GM19238 (cell line): ENCODE data around the gene MYH7.
"Not testable (repeated sequence)": the region's sequence is repeated elsewhere in the genome, so short reads cannot be mapped to it uniquely, and the experiment has no call there.

Experiments
- DNase-seq: peaks from one replicate; pipeline ENCODE4 v3.0.0; 2011; ENCODE audit warnings: low spot score; ENCODE audit not compliant: insufficient read length

Gene MYH7

DNA sequence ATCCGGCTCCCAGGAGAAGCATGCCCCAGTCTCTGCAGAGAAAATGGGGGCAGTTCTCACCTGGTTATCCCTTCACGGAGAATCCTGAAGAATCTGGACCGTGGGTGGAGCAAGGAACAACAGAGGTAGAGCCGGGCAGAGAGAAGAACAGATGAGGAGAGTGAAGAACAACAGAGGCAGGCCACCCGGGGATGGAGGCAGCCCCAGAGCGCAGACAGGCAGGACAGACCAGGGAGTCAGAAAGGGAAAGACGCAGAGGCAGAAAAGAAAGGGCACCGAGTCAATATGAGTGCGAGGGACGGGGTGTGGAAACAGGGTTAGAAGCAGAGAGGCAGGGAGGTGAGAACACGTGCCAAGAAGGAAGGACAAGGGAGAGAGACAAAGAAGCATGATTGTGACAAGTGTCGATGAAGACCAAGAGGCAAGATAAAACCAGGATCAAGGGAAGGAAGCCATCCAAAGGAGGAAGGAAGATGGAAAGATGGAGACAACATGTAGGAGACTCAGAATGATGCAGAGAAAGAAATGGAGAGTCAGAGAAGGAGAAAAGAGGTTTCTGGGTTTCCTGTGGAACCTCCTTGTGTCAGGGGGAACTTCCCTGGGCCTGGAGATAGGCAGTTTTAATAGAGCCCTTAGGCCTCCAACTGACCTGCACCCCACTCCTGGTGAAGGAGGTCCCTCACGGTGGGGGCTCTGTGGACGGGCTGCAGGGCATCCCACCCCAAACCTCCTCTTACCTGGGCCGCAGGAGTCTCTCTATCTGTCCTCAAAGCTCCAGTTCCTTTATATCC is 27.7 kb downstream of the MYH7 start, which contains the start of gene MYH6:
MYH6 (minus strand) TSS at position 758 of the 791 bp plus-strand sequence. CDS start 1,050 bp downstream, outside the sequence.
- no peak for DNase-seq

DNA sequence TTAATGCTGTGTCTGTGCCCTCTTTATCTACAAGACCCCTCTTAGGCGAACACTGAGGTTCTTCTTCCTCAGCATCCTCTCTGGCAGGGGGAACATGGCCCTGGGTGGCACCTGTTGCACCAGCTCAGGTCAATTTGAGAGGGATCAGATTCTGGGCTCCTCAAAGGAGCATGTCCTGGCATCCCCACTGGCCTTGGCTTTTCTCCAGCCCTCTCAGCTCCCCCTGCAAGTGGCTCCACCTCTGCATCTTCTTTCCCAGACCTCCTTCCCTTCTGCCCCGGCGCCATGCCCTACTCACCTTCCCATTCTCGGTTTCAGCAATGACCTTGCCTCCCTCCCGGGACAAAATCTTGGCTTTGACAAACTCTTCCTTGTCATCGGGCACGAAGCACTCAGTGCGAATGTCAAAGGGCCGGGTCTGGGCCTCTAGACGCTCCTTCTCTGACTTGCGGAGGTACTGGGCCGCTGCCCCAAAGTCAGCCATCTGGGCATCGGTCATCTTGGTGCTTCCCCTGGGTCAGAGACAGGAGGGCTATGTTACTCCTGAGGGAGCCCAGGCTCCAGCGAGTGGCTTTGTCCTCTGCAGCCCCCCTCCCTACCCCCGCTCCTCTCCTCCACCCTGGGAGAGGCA is 28.6 kb downstream of the MYH7 start:
- no peak for DNase-seq

DNA sequence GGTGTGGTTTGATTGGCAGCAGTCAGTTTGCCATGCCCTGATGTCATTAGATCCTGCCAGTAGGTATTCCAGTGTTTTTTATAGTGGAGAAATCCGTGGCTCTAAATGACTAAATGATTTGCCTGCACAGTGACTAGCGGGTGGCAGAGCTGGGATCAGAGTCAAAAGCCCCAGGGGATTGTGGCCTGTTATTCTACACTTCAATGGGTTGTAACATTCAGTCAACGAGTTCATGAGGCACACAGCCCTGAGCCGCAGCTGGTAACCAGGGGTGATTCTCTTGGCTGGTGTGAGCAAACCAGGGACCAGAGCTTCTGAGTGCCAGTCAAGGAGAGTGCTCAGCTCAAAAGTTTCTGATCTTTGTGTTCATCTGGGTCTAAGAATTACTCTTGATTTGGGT is 29.2 kb downstream of the MYH7 start:
- DNase-seq: no peak

DNA sequence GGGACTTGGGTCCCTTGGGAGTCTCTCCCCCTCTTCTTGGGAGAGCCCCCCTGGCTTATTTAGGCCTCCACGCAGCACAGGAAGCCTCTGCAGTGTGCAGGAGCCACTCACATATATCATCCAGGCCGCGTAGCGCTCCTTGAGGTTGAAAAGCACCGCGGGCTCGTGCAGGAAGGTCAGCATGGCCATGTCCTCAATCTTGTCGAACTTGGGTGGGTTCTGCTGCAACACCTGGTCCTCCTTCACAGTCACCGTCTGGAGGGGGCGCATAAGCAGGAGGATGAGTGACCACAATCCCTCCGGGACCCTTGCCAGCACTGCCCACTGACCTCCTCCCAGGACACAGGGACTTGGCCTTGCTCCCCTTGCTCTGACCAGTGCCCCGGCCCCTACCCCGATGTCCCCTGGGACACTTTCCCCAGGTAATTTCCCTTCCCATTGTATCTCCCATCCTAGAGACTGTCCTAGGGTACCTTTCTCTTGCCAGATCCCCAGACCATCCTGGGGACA is 29.9 kb downstream of the MYH7 start:
- DNase-seq: no peak

DNA sequence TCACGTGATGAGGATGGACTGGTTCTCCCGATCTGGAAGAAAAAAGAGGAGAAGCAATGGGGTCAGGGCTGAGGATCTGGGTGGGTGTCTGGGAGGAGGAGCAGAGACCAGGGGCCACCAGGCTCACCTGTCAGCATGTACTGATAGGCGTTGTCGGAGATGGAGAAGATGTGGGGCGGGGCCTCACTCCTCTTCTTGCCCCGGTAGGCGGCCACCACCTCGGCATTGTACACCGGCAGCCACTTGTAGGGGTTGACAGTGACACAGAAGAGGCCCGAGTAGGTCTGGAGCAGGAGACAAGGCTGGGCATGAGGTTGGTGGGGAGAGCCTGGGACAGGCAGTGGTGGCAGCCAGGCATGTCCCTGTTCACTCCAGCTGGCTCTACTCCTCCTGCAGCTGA is 30.4 kb downstream of the MYH7 start:
- no peak for DNase-seq

DNA sequence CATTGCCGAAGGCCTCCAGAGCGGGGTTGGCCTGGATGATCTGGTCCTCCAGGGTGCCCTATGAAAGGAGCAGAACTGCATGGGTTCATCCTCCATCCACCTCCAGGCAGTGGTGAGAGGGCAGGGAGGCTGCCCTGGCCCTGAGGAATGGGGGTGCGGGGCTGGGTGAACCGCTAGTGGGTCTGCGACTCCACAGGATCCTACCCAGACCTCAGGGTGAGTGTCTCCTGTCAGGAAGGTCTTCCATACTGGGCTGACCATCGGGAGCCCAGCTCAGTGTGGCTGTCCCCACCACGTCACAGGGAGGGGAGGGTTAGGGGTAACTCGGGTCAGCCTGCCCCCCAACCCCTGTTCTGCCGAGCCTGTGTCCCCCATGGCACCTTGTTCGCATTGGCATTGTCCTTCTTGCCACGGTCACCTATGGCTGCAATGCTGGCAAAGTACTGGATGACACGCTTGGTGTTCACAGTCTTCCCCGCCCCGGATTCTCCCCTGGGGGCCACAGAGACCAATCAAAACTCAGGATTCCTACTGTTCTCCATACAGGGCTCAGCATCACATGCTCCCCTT is 31.0 kb downstream of the MYH7 start:
- DNase-seq: no peak

DNA sequence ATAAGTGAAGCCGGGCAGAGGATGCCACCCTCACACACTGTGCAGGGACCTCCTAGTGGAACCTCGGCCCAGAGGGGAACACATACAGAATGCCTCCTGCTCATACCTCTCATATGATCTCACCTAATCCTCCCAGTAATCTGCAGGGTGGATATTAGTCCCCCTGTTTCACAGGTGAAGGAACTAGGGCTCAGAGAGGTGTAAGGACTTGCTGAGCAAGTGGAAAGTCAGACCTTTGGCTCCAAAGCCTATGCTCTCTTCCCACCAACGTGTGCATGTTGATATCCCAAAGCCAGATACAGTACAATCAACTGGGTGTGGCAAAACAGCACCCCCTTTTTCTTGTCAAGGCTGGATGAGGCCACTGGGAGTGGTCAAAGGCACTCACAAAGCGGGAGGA is 31.6 kb downstream of the MYH7 start:
- no peak for DNase-seq

DNA sequence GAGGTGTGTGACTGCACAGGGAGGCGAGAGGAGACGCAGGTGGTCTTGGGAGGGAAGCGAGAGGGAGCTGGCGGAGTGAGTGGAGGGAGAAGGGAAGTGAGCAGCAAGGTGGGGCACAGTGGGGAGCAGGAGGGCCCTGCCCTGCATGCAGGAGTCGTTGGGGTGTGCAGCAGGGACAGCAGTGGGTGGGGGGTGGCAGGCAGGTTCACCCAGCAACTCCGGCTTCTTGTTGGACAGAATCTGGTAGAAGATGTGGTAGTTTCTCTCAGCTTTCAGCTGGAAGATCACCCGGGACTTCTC is 32.4 kb downstream of the MYH7 start:
- no peak for DNase-seq

DNA sequence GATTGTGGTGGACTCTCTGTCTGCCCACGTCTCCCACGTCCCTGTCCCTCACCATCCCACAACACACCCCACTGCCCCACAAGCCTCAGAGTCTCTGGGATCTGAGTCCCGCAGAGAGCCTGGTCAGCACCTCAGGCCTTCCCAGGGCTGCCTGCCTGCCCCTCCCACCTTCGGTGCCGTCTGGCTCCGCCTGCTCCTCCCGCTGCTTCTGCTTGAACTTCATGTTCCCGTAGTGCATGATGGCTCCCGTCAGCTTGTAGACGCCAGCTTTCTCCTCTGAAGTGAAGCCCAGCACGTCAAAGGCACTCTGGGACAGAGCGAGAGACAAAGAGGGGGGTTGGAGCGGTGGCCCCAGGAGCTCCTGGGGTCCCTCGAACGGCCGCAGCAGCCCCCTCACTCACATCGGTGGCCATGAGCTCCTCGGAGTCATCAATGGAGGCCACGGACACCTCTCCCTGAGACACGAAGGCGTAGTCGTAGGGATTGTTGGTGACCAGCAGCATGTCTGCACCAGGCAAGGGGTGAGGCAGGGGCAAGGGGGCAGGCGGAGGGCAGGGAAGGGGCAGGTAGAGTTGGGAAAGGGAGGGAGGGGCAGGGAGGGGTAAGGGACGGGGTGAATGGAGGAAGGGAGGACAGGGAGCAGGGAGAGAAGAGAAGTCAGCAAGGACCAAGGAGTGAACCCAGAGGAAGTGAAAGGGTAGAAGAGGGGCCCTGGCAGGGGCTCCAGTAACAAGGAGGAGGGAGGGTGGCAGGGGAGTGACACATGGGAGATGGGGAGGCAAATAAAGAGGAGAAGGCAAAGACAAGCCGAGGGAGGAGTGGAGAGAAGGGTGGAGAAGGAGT is 32.9 kb downstream of the MYH7 start:
- DNase-seq: no peak

DNA sequence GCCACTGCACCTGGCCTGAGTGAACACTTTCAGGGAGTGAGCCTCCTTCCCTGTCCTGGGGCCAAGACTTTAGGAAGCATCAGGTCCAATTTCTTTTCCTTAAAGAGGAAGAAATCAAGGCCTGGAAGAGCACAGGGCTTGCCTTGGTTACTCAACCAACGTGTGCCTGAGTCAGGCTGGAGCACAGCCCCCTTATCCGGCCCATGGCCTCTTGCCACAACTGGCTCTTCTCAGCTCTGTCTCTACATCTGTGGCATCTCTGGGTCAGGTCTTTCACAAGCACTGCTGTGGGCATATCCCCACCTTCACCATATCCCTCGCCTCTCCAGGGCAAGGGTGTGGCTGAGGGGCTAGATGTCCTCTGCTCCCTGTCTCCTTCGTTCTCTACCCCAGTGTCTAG is 34.2 kb downstream of the MYH7 start:
- no peak for DNase-seq

DNA sequence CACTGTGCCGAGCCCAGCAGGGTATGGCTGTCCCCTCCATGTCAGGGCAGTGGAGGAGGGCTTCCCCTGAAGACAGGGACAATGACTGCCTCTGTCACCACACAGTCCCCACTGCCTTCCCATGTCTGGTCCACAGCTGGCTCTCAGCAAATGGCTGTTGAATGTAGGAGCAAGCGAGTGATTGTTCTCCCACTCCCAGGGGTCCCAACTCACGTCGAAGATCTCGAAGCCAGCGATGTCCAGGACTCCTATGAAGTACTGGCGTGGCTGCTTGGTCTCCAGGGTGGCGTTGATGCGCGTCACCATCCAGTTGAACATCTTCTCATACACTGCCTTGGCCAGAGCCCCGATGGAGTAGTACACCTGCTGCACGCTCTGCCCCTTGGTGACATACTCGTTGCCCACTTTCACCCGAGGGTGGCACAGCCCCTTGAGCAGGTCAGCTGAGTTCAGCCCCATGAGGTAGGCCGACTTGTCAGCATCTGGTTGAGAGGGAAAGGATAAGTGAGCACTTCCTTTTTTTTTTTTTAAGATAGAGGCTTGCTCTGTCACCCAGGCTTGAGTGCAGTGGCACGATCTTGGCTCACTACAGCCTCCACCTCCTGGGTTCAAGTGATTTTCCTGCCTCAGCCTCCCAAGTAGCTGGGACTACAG is 34.8 kb downstream of the MYH7 start:
- not testable (repeated sequence) for DNase-seq

DNA sequence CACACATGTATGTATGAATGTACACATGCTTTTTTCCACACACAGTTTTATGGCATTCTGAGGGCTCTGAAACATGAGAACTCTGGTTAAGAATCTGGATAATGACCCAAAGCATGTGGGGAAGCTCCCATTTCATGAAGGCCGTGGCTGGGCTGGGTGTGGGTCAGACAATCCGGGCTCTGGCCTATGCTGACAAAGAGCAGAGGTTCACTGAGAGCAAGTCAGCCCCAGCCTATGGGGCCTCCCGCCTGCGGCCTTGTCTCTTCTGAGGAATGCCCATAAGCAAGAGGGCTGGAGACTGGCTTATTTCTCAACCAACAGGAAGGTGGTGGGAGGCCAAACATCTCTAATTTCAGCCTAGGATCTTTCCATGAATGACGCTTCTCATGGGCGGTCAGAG is 35.9 kb downstream of the MYH7 start:
- no peak for DNase-seq

DNA sequence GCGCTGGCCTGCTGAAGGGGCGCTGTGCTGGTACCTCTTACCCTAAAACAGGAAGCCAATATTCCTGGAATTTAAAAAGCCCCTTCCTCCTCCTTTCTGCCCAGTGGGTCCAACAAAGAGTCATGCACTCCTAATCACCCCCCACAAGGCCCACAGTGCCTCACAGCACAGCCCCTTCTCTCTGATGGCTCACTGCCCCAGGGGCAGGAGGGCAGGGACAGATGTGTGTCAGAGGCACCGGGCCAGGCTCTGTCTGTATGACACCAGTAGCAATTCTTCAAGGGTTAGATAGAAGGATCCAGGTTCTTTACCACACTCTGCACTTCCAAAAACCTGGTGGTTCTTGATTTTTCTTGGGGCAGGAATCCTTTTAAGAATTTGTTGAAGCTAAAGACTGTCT is 36.3 kb downstream of the MYH7 start:
- no peak for DNase-seq

DNA sequence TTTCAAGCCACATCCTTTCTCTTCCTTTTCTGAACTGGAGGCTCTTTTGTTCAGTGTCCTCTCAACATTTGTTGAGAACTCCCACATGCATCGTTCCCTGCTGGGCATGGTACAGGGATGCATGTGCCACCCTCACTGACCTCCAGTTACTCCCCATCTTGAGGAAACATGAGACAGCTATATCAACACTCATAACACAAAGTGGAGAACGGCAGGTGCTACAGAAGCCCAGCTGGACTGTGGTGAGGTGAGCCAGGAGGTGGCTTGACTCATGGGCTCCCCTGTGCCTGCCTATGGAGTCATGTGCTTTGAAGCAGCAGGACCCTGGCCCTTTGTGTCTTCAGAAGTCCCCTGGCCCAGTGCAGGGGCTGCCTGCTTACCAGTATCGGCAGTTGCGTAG is 37.1 kb downstream of the MYH7 start:
- no peak for DNase-seq

DNA sequence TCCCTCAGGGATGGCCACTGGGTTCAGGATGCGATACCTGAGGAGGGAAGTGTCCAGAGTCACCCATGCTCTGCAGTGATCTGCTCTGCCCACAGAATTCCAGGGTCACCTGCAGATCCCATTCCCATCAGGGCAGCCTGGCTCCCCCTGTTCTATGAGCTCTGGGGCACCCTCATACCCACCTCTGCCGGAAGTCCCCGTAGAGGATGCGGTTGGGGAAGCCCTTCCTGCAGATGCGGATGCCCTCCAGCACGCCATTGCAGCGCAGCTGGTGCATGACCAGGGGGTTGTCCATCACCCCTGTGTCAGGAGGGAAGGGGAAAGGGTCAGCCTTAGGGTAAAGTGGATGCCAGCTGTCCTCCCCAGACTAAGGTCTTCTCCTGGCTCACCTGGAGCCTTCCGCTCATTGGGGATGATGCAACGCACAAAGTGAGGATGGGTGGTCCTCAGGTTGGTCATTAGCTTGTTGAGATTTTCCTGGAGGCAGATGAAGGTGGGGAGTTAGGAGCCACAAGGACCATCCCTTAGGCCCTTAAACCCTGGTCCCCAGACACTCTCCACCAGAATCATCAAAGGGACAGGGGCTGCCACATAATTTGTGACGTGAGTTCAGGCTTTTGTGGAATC is 38.6 kb downstream of the MYH7 start:
- DNase-seq: no peak

DNA sequence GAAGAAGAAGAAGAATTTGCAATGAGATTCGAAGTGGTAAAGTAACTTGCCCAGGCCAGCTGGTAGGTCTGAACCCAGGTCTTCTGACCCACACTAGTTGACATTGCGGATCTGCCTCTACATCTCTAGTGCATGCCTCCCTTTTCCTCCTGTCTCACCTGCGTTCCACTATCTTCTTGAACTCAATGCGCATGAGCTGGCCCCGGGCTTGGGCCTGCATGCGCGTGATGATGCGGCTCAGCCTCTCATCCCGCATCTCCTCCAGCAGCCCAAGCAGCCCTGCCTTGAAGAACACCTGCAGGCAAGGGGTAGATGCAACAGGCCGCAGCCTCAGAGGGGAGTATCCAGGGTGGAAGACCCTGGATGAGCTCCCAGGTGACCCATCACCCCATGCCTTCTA is 39.3 kb downstream of the MYH7 start:
- DNase-seq: no peak

DNA sequence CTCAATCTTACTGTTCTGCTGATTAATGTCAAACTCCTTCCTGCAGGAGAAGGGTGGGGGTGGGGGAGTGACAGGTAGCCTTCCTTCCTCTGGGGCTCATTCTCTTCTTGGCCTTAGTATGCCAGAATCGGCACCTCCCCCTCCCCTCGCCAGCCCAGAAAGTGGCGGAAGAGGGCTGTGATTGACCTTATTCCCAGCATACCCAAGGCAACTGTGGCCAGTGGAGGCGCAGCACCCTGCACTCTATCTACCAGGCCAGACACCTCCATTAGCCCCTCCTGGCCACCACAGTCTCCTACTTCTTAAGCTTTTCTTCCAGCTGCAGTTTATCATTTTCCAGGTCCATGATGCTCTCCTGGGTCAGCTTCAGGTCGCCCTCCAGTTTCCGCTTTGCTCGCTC is 42.8 kb downstream of the MYH7 start:
- DNase-seq: no peak

DNA sequence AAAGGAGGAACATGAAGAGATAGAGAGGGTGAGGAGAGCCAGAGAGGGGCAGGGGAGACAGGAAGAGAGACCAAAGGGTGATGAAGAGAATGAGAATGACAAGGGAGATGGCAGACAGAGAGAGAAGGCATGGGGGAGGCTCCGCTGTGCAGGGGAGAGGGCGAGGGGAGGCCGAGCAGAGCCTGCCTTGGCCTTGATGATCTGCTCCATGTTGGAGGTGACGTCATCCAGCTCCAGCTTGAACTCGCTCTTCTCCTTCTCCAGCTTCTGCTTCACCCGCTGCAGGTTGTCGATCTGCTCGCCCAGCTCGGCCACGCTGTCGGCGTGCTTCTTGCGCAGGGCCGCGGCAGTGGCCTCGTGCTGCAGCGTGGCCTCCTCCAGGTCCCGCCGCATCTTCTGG is 45.6 kb downstream of the MYH7 start:
- not testable (repeated sequence) for DNase-seq

DNA sequence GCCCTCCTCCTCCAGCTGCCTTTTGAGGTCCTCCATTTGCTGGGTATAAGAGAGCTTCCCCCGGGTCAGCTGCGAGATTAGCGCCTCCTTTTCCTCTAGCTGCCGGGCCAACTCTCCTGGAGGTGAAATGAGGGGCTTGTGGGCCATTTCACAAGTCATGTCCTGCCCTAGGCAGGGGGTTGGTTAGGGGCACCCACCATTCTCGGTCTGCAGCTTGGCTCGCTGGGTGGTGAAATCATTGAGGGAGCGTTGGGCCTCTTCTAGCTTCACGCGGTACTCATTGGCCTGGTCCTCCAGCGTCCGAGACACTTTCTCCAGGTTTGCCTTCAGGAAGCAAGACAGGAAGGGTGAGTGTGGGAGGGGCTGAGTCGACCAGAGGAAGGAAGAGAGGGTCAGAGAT is 46.1 kb downstream of the MYH7 start:
- no peak for DNase-seq

DNA sequence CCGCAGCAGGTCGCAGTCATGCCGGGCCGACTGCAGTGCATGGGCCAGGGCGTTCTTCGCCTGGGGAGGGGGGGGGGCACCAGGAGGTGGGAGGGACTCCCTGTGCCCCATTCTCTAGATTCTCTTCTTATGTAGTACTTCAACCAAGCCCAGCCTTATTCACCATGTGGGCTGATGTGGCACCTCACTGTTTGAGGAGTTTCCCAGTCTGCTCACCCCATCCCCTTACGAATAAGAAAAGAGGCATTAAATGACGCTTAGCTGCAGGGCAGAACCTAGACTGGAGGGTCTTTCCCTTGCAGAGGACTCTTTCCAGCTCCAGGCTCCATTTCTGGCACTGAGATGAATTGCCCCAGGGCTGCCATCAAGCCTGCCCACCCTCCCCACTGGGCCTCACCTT is 46.5 kb downstream of the MYH7 start:
- no peak for DNase-seq
